Mononuclear cell (primary cell): ENCODE data around the gene STK32B. TPM values are rescaled to one million over a fixed set of nuclear protein-coding genes. Genes with fewer than 3 reads are reported as not detected.
"Not testable (repeated sequence)": the region's sequence is repeated elsewhere in the genome, so short reads cannot be mapped to it uniquely, and the experiment has no call there.

ENCODE experiments used
- H3K27me3 ChIP-seq: 2 replicates; pipeline ENCODE4 v1.6.0; 2011; ENCODE audit warnings: low read length, control low read depth; ENCODE audit not compliant: insufficient read depth
- H3K4me1 ChIP-seq: 2 replicates; pipeline ENCODE4 v1.5.1; 2011; ENCODE audit warnings: mild to moderate bottlenecking, low read length, control low read depth; ENCODE audit not compliant: insufficient read depth
- H3K4me3 ChIP-seq: 2 replicates; pipeline ENCODE4 v1.5.1; 2011; ENCODE audit warnings: mild to moderate bottlenecking, low read length, moderate library complexity
- H3K9me3 ChIP-seq: 2 replicates; pipeline ENCODE4 v1.5.1; 2011; ENCODE audit warnings: low read depth, mild to moderate bottlenecking, control low read depth, low read length
- total RNA-seq: library from RNA; depleted of rRNA; stranded (reverse); fragments of >200 nt; gene quantifications from one replicate; pipeline ENCODE4 v1.2.3, GENCODE V29; 2012

STK32B gene
- total RNA-seq, 1 donor, result 0.63 TPM

DNA sequence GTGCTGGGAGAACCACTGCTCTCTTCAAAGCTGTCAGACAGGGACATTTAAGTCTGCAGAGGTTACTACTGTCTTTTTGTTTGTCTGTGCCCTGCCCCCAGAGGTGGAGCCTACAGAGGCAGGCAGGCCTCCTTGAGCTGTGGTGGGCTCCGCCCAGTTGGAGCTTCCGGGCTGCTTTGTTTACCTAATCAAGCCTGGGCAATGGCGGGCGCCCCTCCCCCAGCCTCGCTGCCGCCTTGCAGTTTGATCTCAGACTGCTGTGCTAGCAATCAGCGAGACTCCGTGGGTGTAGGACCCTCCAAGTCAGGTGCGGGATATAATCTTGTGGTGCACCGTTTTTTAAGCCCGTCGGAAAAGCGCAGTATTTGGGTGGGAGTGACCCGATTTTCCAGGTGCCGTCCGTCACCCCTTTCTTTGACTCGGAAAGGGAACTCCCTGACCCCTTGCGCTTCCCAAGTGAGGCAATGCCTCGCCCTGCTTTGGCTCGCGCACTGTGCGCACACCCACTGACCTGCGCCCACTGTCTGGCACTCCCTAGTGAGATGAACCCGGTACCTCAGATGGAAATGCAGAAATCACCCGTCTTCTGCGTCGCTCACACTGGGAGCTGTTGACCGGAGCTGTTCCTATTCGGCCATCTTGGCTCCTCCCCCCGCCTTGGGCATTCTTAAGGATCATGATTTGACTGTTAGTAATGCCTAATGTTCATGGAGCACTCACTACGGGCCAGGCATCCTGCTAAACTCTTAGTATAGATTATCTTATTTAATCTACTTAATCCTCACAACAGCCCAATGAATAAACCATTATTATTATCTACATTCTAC, 392.9 kb downstream of the STK32B start:
- not testable (repeated sequence) for H3K4me3 ChIP-seq, H3K27me3 ChIP-seq, H3K4me1 ChIP-seq, H3K9me3 ChIP-seq

DNA sequence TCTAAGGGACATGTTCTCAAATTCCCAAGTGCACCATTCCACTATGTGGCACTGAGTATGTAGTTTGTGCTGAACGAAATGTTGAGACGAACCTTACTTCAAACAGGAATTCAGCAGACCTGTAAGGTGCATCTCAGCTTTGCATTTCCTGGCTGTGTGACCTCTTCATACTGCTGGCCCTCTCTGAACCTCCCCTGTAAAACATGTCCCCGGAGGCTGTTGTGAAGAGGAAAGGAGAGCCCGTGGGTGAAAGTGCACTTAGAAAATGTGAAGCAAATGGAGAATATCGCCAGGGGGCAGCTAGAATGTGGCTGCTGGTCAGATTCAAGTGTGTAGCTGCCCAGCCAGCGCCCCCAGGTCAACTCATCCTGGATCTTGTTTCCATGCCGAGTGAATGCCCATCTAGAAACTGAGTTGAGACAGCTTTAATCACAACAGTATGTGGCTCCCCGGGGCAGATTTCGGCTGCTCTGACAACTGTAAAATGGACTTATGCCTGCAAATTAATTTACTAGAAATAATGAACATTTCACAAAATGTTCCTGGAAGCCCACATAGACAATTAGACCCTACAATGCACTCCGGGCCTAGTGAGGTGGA, 393.7 kb downstream of the STK32B start:
- Histone ChIP-seq H3K4me3 (no peak overlapping the region), H3K27me3 (no peaks in the 10 kb centered on the region), H3K4me1 (no peaks in the 10 kb centered on the region), H3K9me3 (no peaks in the 10 kb centered on the region)

DNA sequence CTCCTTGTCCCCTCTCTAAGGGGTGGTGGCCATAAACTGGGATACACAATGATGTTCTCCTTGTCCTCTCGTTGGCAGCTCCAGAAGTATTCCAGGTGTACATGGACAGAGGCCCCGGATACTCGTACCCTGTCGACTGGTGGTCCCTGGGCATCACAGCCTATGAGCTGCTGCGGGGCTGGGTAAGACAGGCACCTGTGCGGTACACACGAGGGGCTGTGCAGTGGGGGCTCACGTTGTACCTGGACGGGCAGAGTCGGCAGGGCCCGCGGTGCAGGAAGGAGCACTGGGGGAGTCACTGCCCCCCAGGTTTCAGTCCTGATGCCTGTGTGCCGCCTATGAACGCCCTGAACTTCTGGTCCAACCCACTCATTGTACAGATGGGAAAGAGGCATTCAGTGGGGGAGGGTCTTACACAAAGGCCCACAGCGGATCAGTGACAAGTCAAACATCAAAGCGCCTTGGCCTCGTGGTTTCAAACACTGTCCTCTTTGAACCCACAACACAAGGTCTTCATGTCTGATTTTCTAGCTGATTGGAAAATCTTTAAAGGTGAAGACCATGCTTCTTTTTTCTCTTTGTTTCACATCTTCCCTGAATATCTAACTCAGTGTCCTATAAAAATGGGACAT, 395.4 kb downstream of the STK32B start:
- no peaks in the 10 kb centered on the region for H3K9me3 ChIP-seq
- no peak overlapping the region for H3K4me3 ChIP-seq
- H3K4me1 ChIP-seq, result no peaks in the 10 kb centered on the region
- no peaks in the 10 kb centered on the region for H3K27me3 ChIP-seq

DNA sequence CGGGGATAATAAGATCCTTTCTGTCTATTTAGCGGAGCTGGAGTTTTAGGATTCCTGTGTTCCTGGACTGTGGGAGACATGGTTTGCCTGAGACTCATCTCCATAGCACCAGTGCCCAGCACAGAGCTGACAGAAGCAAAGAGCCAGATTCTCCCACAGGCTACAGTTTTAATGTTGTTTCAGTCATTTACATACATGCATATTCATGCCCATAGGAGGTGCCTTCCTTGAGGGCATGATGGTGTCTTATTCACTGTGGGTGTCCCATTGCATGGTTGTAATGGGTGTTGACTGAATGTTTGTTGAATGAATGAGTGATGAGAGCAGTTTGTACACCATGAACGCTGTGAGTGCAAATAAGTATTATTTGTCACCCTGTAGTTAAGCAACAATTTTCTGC, 396.5 kb downstream of the STK32B start:
- no peaks in the 10 kb centered on the region for H3K9me3 ChIP-seq
- H3K4me3 ChIP-seq, result no peak overlapping the region
- no peaks in the 10 kb centered on the region for H3K27me3 ChIP-seq
- H3K4me1 ChIP-seq, result no peaks in the 10 kb centered on the region

DNA sequence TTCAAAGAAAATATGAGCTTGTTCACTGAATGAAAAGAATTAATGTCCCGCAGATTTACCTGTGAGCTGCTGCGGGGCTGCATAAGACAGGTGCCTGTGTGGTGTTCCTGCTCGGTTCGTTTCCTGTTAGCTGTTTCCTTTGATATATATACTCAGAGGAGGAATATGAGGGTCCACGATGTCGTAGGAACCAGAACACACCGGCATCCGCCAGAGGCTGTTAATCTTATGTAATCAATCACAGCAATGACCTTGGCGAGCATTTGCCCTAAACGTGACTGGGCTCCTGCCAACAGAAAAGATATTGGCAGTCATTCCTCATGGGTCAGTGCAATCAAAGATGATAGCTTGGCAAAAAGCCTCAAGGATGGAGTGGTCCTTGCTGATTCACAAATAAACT, 396.9 kb downstream of the STK32B start:
- no peak overlapping the region for H3K4me3 ChIP-seq
- no peaks in the 10 kb centered on the region for H3K9me3 ChIP-seq
- H3K27me3 ChIP-seq, result no peaks in the 10 kb centered on the region
- H3K4me1 ChIP-seq, result no peaks in the 10 kb centered on the region

DNA sequence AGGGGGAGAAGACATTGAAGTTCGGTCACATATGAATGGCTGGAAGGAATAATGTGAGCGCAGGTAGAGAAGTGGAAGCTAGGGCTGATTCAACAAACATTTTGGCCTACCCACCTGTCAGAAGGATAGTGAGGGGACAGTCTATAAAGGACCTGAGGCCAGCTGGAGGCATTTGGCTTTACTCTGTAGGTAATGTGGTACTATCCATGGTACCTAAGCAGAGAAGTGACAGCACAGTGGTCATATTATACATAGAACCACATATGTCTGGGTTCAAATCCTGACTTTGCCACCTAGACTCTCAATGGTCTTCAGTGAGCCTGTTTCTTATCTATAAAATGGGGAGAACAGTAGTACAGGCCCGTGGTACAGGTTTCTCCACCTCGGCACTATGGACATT, 400.0 kb downstream of the STK32B start:
- H3K9me3 ChIP-seq, result no peaks in the 10 kb centered on the region
- H3K4me1 ChIP-seq, result no peaks in the 10 kb centered on the region
- H3K27me3 ChIP-seq, result no peaks in the 10 kb centered on the region
- no peak overlapping the region for H3K4me3 ChIP-seq

DNA sequence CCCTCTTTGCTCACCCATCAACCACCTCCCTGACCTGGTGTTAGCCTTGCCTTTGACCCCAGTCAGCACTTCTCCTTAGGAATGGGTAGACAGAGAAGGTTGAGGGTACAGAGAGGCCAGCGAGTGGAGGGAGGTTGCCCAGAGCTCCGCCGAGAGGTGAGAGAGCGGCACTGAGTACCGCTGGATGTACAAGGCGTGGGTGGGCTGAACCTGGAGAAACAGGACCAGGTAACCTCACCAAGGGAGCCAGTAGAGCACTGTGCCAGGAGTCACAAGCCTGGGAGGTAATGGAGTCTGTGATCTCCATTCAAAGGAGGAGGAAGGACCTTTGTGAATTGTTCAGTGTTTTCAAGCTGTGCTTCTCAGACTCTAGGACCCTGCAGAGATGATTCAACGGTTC, 400.9 kb downstream of the STK32B start:
- Histone ChIP-seq H3K4me3 (no peak overlapping the region), H3K9me3 (no peaks in the 10 kb centered on the region), H3K27me3 (no peaks in the 10 kb centered on the region)

DNA sequence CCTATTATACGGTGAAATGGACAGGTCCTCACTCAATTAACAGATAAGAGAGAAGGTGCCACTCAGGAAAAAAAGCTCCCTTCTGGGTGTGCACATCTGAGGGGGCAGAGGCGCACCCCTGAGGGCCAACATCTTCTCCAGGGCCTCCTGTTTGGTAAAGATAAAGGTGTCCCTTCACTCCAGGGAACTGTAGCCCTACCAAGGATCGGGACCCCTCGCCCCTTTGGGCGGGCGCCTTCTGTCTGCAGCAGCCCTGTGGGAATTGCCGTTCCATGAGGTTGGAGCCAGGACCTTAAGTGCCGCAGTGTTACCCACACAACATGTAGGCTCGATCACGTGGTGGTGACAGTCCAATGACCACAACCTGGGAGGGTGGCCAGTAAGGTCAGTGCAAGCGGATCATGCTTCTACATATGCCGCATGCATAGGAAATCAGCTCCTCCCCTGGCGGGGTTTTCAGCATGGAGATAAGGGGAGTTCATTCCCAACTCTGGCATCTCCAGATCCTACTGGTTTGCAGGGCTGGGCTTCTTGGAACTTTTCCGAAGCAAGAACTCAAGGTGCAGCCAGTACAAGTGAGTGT, 403.8 kb downstream of the STK32B start:
- H3K9me3 ChIP-seq, result no peaks in the 10 kb centered on the region
- no peaks in the 10 kb centered on the region for H3K27me3 ChIP-seq
- no peaks in the 10 kb centered on the region for H3K4me1 ChIP-seq
- H3K4me3 ChIP-seq, result no peak overlapping the region

More for the DNA sequence above, 400.9 kb downstream of the STK32B start:
- no peaks in the 10 kb centered on the region for H3K4me1 ChIP-seq

DNA sequence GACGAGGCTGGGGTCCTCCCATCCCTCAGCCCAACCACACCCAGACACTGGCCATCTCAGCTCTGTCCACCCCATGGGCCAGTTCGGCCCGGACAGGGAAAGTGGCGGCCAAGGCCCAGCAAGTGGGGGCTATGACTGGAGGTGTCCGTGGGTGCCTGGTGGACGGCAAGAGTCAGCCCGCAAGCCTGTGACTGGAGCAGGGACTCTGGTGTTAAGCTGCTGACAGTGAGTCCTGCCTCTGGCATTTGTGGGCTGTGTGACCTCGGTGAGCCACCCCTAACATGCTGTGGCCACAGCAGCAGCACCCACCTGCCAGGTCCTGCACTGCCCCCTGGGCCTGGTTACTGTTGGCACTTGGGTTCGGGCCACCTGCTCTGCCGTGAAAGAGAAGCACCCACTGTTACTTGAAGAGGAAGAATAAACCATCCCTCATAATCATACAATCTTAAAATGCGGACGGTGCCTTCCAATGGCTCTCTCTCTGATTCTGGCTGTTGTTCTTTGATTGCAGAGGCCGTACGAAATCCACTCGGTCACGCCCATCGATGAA, 405.1 kb downstream of the STK32B start:
- Histone ChIP-seq H3K27me3 (no peaks in the 10 kb centered on the region), H3K4me1 (no peaks in the 10 kb centered on the region), H3K9me3 (no peaks in the 10 kb centered on the region), H3K4me3 (no peak overlapping the region)

DNA sequence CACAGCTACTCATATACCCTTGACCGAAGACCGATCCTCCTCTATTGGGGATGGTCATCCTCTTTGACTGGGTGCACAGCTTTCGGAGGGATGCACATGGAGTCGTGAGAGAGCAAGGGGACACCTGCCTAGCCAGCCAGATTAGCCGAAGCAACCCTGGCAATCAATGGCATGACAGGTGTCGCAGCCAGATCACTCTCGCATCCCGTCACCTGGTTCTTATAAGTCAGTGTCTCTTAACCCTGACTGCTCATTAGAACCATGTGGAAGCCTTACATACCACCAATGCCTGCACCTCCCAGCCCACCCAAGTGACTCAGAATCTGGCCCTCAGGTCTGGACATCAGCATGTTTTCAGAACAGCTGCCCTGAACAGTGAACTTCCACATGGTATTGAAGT, 407.4 kb downstream of the STK32B start:
- H3K4me3 ChIP-seq, result no peak overlapping the region
- no peaks in the 10 kb centered on the region for H3K9me3 ChIP-seq

DNA sequence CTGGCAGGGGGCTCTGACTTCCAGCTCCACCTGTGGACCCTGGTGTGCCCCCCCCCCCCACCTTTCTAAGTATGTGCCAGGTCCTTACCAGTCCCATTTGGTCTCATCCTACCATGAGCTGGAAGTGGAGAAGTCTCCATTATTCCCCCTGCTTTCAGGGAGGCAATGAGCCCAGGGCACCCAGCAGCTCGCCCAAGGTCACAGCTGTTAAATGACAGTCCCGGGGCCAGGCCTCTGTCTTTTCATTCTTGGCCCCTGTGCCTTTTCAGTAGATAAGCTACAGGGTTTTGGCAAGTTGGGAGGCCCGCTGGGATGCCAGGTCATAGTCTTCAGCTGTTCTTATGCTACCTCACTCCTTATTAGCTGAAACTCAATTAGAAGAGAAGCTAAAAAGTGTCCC, 408.0 kb downstream of the STK32B start:
- Histone ChIP-seq H3K9me3 (no peaks in the 10 kb centered on the region), H3K4me1 (no peaks in the 10 kb centered on the region), H3K27me3 (no peaks in the 10 kb centered on the region), H3K4me3 (no peak overlapping the region)

More for the DNA sequence above, 407.4 kb downstream of the STK32B start:
- Histone ChIP-seq H3K4me1 (no peaks in the 10 kb centered on the region), H3K27me3 (no peaks in the 10 kb centered on the region)

DNA sequence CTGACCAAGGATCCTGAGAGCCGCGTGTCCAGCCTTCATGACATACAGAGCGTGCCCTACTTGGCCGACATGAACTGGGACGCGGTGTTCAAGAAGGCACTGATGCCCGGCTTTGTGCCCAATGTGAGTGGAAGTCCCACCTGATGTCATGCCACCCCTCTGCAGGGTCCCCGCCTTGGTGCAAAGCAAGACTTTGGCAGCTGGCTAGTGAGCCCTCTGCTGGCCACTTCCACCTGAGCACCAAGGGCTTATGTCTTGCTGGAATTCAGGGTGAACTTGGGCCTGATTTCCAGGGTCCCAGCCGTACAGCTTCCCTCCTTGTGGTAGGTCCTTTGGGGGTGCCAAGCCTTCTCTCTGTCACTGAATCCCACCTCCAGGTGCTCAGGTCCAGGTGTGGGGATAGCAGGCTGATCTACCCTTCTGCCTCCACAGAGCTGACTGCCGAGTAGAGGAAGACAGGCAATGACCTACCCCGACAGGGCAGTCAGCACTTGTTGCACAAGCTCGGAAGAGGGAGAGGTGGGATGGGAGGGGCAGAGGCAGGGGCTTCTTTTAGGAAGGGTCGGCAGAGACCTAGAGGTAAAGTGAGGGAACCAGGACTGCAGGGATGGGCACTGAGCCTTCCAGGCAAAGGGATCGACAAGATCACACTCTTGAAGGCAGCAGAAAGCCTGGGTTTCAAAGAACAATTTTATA, 409.0 kb downstream of the STK32B start:
- Histone ChIP-seq H3K9me3 (no peaks in the 10 kb centered on the region), H3K4me1 (no peaks in the 10 kb centered on the region), H3K27me3 (no peaks in the 10 kb centered on the region)

DNA sequence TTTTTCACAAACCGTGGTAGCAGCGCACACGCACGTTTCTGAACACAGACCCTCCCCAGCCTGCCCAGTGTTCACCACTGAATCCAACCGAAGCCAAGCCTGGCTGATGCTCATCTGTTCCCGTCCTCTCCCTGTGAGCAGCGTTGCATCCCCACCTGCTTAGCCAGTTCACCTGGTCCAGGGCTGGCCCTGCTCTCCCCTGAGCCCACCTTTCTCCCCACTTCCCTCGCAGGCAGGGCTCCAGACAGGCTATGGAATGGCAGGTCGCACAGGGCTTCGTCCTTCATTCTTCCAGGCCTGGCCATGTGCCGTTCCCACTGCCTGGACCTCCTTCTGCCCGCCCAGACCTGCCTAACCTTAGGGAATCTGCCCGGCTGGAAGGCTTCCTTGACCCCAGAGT, 410.2 kb downstream of the STK32B start:
- no peaks in the 10 kb centered on the region for H3K27me3 ChIP-seq
- no peak overlapping the region for H3K4me3 ChIP-seq
- H3K4me1 ChIP-seq, result no peaks in the 10 kb centered on the region
- H3K9me3 ChIP-seq, result no peaks in the 10 kb centered on the region

More for the DNA sequence above, 409.0 kb downstream of the STK32B start:
- H3K4me3 ChIP-seq, result no peak overlapping the region

DNA sequence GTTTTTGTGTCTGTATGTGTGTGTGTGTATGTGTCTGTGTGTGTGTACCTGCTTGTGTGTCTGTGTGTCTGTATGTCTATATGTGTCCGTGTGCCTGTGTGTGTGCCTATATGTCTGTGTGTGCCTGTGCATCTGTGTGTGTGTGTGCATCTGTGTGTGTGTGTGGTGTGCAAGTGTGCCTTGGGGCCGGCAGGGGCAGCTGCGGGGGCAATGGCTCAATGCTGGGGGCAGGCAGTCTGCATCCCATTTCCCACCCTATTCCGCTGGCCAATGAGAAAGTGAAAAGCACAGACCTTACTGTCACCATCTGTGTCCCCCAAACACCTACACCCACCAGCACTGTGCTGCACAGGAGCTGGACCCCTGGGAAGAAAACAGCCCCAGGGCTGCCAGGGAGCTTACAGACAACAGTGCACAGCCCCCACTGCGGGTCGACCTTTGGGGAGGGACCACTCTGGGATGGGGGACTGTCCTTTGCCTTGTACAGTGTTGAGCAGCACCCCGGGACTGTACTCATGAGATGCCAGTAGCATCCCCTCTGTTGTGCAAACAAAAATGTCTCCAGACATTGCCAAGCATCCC, 411.1 kb downstream of the STK32B start:
- H3K4me3 ChIP-seq, result no peak overlapping the region
- no peaks in the 10 kb centered on the region for H3K27me3 ChIP-seq
- H3K9me3 ChIP-seq, result no peaks in the 10 kb centered on the region
- H3K4me1 ChIP-seq, result no peaks in the 10 kb centered on the region
